SU-DHL-6 (cell line): ENCODE measurements around the gene CRIP2.

Experiments used
- CTCF ChIP-seq: fragments of 200-600 bp; sonication (generic); IDR thresholded peaks from one replicate; pipeline ENCODE4 v1.5.1; 2017; ENCODE audit warnings: antibody characterized with exemption, mild to moderate bottlenecking, low read length, moderate library complexity; ENCODE audit not compliant: insufficient read depth, poor library complexity, severe bottlenecking
- EZH2phosphoT487 ChIP-seq: fragments of 200-600 bp; sonication (generic), shearing (Covaris generic); conservative IDR thresholded peaks from 2 replicates; pipeline ENCODE4 v1.6.1; 2018; ENCODE audit warnings: mild to moderate bottlenecking, antibody characterized with exemption, low read length, moderate library complexity, mixed read lengths

GRCh38 chr14:105490267-105490571 is 15.6 kb downstream of the CRIP2 start:
- TF ChIP-seq CTCF = no peak
- TF ChIP-seq EZH2phosphoT487 = no peak
